Stimulated activated naive CD8-positive, alpha-beta T cell treated with anti-CD3 and anti-CD28 coated beads, Interleukin-15, amount 100 ng/mL, for 72 hours (primary cell): ENCODE data around the gene CFAP65.

Experiments
- ATAC-seq: fragments of 150-1000 bp; cut with Tn5 transposase; 2 replicates; pipeline ENCODE4 v1.10.0; 2021; ENCODE audit warnings: mild to moderate bottlenecking, moderate library complexity
- DNase-seq, 2 donors: peaks; one replicate each; pipeline ENCODE4 v3.0.0; 2021 to 2022
- H3K27ac Mint-ChIP-seq, 2 donors: one replicate each; pipeline ENCODE4 v1.8.0; 2022; ENCODE audit warnings: mild to moderate bottlenecking in 2 of 2, mixed read lengths in 2 of 2, moderate library complexity in 2 of 2
- H3K27me3 Mint-ChIP-seq: one replicate; pipeline ENCODE4 v1.8.0; 2022; ENCODE audit warnings: mixed read lengths
- H3K4me1 Mint-ChIP-seq: one replicate; pipeline ENCODE4 v1.8.0; 2022; ENCODE audit warnings: mild to moderate bottlenecking, mixed read lengths
- H3K4me3 Mint-ChIP-seq, 2 donors: one replicate each; pipeline ENCODE4 v1.8.0; 2022; ENCODE audit warnings: mild to moderate bottlenecking in 2 of 2, mixed read lengths in 2 of 2, moderate library complexity in 1 of 2
- H3K9me3 Mint-ChIP-seq, 2 donors: one replicate each; pipeline ENCODE4 v1.8.0; 2022; ENCODE audit warnings: mixed read lengths in 2 of 2

Gene CFAP65

GRCh38 chr2:218961651-218962570 lies 79.4 kb downstream of the CFAP65 start:
- H3K4me3 Mint-ChIP-seq, result no peak overlapping the region

DNA sequence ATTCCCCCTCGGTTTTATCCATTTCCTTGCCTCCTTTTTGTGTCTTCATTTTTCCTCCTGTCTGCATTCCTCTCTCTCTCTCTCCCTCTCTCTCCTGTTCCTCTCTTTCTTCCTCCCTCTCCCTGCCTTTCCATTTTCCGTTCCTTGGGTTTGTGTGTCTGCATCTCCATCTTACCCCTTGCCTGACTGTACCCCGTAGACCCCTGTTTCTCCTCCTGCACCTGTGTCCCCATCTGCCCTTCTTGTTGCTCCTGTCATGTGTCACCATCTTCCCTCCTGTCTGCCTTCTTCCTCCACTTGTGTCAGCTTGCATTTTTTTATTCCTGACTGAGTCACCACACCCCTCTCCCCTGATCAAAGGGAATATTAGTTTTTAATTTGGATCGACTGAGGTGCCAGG lies 80.1 kb downstream of the CFAP65 start:
- Mint-ChIP-seq H3K27me3 (peaks cover 94% of the 10 kb centered on the region), H3K27ac (no peak overlapping the region), H3K4me1 (peaks cover 37% of the 10 kb centered on the region), H3K9me3 (no peaks in the 10 kb centered on the region), H3K4me3 (peak overlapping the region; percentile 25 to 49)
- DNase-seq (no peak), ATAC-seq (no peak)

More at GRCh38 chr2:218961651-218962570, 79.4 kb downstream of the CFAP65 start:
- Mint-ChIP-seq H3K4me1 (peaks cover 37% of the 10 kb centered on the region), H3K27ac (no peak overlapping the region), H3K9me3 (no peaks in the 10 kb centered on the region), H3K27me3 (peaks cover 92% of the 10 kb centered on the region)
- DNase-seq (no peak), ATAC-seq (no peak)

DNA sequence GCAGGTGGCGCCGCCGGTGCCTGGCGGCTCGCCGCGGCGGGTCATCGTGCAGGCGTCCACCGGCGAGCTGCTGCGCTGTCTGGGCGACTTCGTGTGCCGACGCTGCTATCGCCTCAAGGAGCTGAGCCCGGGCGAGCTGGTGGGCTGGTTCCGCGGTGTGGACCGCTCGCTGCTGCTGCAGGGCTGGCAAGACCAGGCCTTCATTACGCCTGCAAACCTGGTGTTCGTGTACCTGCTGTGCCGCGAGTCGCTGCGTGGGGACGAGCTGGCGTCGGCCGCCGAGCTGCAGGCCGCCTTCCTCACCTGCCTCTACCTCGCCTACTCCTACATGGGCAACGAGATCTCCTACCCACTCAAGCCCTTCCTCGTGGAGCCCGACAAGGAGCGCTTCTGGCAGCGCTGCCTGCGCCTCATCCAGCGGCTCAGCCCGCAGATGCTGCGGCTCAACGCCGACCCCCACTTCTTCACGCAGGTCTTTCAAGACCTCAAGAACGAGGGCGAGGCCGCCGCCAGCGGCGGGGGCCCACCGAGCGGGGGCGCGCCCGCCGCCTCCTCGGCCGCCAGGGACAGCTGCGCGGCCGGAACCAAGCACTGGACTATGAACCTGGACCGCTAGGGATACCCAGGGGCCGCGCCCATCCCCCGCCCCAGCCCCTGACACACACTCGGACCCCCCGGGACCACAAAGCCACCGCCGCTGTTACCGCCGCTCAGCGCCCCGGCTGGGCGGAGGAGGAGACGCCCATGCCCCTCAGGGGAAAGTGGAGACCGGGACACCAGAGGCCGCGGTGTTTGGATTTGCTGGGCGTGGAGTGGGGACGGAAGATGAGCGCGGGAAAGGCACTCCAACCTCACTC lies 80.8 kb downstream of the CFAP65 start:
- Mint-ChIP-seq H3K27ac (no peak overlapping the region), H3K4me3 (peak overlapping the region; percentile 70 to 72), H3K9me3 (no peaks in the 10 kb centered on the region), H3K4me1 (peaks cover 37% of the 10 kb centered on the region), H3K27me3 (peaks cover 96% of the 10 kb centered on the region)
- no peak for DNase-seq
- no peak for ATAC-seq

DNA sequence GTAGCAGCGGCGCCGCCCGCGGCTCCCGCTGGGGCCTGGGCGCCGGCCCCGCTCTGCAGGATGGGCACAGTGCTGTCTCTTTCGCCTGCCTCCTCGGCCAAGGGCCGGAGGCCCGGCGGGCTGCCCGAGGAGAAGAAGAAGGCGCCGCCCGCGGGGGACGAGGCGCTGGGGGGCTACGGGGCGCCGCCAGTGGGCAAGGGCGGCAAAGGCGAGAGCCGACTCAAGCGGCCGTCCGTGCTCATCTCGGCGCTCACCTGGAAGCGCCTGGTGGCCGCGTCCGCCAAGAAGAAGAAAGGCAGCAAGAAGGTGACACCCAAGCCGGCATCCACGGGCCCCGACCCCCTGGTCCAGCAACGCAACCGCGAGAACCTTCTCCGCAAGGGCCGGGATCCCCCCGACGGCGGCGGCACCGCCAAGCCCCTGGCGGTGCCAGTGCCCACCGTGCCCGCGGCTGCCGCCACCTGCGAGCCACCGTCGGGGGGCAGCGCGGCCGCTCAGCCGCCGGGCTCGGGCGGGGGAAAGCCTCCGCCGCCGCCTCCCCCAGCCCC lies 81.5 kb downstream of the CFAP65 start:
- DNase-seq (no peak), ATAC-seq (peak; percentile 18)
- H3K4me1 Mint-ChIP-seq, result peaks cover 37% of the 10 kb centered on the region
- H3K4me3 Mint-ChIP-seq, result peak overlapping the region; percentile 51 to 66
- no peaks in the 10 kb centered on the region for H3K9me3 Mint-ChIP-seq
- no peak overlapping the region for H3K27ac Mint-ChIP-seq
- H3K27me3 Mint-ChIP-seq, result peaks cover 96% of the 10 kb centered on the region

GRCh38 chr2:218959141-218959731 lies 82.1 kb downstream of the CFAP65 start, which contains the start of gene CDK5R2:
Gene CDK5R2, plus strand, starts transcription at chr2:218959666. Its CDS starts 155 bp downstream, at chr2:218959821.
- no peak within 1 kb of the TSS for H3K27ac Mint-ChIP-seq

DNA sequence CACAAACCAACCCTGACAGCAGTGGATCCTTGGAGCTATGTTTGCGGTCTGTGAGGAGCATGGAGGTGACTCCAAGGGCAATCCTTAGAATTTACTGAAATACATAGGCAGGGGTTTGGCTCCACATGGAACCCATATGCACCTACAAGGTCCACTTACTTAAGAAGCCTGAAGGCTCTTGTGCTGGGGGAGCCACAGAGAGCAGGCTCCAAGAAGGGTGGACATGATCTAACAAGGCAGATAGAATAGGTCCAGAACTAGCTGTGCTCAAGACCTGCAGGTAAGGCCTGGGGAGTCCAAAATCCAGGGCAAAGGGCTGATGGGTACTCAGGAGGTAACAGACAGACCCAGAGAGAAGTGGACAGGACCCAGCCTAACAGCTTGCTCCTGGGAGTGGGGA lies 83.0 kb downstream of the CFAP65 start:
- ATAC-seq (no peak), DNase-seq (no peak)
- Mint-ChIP-seq H3K4me1 (peaks cover 30% of the 10 kb centered on the region), H3K4me3 (no peak overlapping the region), H3K27ac (no peak overlapping the region), H3K27me3 (peaks cover 95% of the 10 kb centered on the region), H3K9me3 (no peaks in the 10 kb centered on the region)

More at GRCh38 chr2:218959141-218959731, 82.1 kb downstream of the CFAP65 start, which contains the start of gene CDK5R2:
- Mint-ChIP-seq H3K9me3 (no peaks in the 10 kb centered on the region), H3K27me3 (peaks cover 96% of the 10 kb centered on the region), H3K4me3 (peak within 1 kb of the TSS; percentile 70 to 72), H3K4me1 (peaks cover 37% of the 10 kb centered on the region)
- DNase-seq (peak; percentile 86 to 88), ATAC-seq (peak; percentile 96)

DNA sequence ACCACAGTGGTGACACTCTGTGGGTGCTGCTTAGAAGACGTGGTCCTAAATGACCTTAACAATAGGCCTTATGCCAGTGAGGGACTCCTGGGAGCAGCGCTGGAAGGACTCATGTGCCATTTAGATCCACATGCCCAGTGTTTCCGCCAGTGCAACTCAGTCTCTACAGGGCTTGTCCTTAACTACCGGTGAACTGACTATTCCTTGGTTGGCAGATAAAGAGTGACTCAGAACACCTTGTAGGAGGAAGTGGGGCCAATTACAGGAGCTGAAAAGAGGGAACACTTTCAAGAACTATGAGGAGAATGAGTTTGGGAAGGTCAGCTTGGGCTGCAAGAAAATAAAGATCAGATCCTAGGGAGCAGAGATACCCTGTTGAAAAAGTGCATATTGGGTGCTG lies 83.6 kb downstream of the CFAP65 start:
- H3K4me3 Mint-ChIP-seq, result no peak overlapping the region
- peaks cover 95% of the 10 kb centered on the region for H3K27me3 Mint-ChIP-seq
- no peak overlapping the region for H3K27ac Mint-ChIP-seq
- DNase-seq, result no peak
- peaks cover 24% of the 10 kb centered on the region for H3K4me1 Mint-ChIP-seq
- no peak for ATAC-seq
- H3K9me3 Mint-ChIP-seq, result no peaks in the 10 kb centered on the region

DNA sequence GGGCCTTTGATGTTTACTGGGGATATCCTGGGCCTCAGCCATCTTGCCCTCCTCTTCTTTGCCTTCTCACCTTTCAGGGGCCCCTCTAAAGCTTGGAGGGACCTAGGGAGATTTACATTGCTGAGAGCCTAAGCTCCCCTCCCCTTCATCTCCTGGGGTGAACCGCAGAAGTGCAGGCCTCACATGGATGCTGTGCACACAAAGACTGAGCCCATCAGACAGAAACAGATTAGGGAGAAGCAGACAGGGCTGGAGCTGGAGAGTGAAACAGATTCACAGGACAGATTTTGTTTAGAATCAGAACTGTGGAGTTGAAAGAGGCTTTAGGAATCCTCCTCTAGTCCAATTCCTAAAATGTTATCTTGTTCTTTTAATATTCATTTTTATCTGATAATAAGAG lies 85.3 kb downstream of the CFAP65 start:
- Mint-ChIP-seq H3K4me1 (peaks cover 16% of the 10 kb centered on the region), H3K27me3 (peaks cover 90% of the 10 kb centered on the region), H3K9me3 (no peaks in the 10 kb centered on the region), H3K27ac (no peak overlapping the region), H3K4me3 (no peak overlapping the region)
- DNase-seq (no peak), ATAC-seq (no peak)

GRCh38 chr2:218954541-218955300 lies 86.6 kb downstream of the CFAP65 start:
- ATAC-seq (no peak), DNase-seq (no peak)
- Mint-ChIP-seq H3K4me3 (no peak overlapping the region), H3K27me3 (peaks cover 87% of the 10 kb centered on the region), H3K9me3 (no peaks in the 10 kb centered on the region), H3K27ac (peak overlapping the region in 1 of 2 donors; percentile 21), H3K4me1 (peaks cover 7% of the 10 kb centered on the region)

DNA sequence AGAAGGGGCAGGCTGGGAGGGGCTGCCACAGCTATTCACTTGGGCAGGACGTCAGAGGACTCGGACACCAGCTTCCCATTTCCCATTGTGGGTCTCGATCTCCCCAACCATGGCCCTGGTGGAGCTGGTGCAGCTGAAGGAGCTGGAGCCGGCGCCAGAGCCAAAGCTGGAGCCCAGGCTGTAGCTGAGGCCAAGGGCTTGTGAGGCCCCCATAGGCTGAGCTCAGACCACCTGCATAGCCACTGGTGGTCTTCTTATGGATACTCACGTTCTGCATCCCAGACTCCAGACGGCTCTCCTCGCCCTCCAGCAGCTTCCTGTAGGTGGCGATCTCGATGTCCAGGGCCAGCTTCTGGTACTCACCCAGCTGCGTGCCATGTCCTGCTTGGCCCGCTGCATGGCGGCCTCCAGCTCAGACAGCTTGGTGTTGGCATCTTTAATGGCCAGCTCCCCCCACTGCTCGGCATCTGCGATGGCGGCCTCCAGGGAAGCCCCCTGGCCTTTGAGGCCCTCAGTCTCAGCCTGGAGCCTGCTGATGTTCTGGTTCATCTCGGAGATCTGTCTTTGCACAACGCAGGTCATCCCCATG lies 87.9 kb downstream of the CFAP65 start:
- no peak for DNase-seq
- no peak for ATAC-seq
- Mint-ChIP-seq H3K4me1 (no peaks in the 10 kb centered on the region), H3K4me3 (no peak overlapping the region), H3K9me3 (no peaks in the 10 kb centered on the region), H3K27me3 (peaks cover 81% of the 10 kb centered on the region), H3K27ac (no peak overlapping the region)
